Fibroblast of gingiva (primary cell): ENCODE results near the gene PTPRK.
"Not testable (repeated sequence)": the region's sequence is repeated elsewhere in the genome, so short reads cannot be mapped to it uniquely, and the experiment has no call there.

ENCODE experiments used
- DNase-seq: peaks from one replicate; pipeline ENCODE4 v3.0.0-alpha.2; 2011; ENCODE audit warnings: low read depth

Gene PTPRK

DNA sequence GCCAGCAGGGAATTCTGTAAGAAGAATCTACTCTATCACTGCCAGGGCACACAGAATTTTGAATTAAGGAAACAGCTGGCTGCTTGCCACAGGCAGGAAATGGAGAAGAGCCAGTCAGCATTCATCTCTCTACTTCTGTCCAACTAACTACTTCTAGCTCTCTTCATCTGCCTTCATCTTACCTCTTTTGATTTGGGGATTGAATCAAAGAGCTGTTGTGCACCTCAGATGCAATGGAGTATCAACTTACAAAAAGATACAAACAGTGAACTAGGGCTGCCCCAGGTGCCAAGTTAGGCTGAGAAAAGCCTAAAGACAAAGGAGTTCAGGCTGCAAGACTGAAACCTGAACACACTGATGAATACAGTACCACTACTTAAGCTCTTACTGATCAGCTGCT, 82.0 kb downstream of the PTPRK start:
- DNase-seq: peak; percentile 19

DNA sequence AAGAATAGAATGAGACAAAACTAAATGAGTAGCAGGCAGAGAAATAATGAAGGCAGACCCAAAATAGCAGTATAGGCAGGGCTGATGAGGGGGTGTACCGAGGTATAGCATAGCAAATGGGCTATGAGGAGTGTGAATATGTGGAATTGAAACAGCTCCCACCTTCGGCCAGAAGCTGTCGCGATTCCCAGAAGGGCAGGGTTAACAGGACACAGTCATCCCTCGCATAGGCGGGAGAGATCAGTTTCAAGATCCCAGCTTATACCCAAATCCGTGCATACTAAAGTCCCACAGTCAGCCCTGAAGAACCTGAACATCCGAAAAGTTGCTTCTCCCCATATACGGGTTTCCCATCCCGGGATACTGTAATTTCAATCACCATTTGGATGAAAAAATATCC, 82.7 kb downstream of the PTPRK start:
- no peak for DNase-seq

DNA sequence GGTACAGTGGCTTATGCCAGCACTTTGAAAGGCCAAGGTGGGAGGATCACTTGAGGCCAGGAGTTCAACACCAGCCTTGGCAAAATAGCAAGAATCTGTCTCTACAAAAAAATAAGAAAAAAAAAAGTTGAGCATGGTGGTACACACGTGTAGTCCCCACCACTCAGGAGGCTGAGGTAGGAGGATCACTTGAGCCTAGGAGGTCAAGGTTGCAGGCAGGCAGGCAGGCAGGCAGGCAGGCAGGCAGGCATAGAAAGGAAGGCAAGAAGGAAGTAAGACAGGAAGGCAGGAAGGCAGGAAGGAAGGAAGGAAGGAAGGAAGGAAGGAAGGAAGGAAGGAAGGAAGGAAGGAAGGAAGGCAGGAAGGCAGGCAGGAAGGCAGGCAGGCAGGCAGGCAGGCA, 85.6 kb downstream of the PTPRK start:
- DNase-seq: not testable (repeated sequence)

DNA sequence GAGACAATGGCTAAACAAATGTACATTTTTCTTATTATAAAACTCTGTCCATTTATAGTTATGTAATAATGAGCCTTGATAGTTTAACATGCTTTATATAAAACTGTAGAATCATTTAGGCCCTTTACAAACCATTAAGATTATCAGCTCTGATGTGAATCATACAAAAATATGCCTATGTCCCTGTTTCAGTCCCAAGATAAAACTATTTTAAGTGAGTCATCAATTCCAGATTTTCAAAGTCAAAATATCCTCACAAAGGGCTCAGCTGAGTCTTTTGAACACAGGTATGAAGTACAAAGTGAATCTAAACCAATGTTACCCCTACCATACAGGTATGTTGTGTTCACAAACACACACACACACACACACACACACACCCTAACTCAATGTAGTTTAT, 88.0 kb downstream of the PTPRK start:
- peak; percentile 23 for DNase-seq

DNA sequence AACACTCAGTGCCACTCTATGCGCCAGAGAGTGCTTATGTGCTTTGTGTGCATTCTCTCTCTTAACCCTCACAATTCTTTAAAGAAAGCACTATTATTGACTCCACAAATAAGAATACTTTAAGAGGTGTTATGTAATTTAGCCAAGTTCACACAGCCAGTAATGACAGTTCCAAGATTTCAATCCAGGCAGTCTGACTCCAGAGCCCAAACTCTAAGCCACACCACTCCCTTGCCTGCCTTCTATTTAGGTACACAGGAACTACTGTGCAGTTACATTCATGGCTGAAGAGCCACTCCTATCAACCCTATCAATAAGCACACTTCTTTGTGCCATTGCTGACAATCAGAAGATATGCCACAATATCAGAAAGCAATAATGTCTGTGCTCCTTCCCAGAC, 93.3 kb downstream of the PTPRK start:
- DNase-seq: no peak

DNA sequence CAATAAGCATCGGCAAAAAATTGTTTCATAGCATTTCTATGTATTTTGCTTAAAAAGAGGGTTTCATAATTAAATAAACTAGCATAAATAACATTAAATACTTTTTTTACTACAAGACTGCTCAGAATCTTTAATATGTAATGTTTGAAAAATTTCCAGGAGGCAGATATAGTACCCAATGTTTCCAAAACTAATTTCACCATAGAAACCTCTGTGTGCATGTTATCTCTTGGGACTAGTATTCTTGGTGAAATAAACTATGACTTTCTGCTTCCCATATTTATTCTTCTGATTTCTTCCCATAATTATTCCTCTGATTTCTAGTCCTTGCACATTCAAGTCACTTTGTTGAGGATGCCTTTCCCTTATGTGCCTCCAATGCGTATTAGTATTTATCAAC, 94.5 kb downstream of the PTPRK start:
- peak; percentile 20 for DNase-seq

DNA sequence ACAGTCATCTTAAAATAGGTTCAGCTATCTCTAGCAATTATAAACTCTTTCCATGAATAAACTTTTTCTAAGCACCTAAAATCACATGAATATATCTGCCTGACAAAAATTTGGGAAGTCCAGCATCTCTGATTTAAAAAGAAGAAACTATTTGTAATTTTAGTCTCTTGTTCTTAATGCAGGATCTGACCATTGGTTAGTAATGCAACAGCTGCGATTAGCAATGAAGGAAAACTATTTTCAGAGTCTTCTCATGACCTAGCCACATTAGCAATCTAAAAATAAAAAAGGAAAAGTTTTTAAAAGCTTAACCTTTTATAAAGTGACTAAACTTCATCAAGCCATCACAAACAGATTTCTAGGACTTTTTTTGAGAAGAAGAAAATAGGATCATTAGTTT, 97.5 kb downstream of the PTPRK start:
- no peak for DNase-seq

DNA sequence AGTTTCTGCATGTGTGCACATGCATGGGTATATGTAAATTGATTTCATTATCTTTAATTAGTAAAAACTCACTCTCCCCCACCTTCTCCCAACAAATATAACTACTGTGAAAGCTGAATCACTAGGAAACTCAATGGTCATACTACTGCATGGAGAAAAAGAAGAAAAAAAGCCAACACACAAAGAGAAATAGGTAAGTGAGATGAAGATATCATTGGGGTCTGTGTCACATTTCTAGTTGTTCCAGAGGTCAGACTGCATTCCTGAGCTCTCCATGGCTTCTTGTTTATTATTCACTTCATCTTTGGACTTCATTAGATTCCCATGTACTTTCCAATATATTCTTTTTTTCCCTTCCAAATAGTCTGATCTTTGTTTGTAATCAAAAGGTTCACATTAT, 98.2 kb downstream of the PTPRK start:
- DNase-seq: no peak

DNA sequence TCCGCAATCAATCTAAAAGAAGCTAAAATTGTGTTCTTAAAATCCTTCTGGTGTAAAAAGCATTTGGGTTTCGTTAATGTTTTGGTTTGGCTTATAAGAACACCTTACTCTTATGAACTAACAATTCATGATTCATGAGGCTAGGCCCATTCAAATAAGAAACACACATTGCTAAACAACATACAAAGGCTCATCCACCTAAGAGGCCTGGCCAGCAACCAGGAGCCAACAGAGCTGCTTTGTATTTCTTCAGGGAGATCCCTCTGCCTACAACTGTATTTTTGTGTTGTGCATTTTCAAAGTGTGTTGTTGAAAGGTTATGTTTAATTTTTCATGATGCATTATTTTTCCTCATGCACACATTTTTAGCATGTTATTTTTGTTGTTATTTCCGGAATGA, 98.6 kb downstream of the PTPRK start:
- DNase-seq: no peak

DNA sequence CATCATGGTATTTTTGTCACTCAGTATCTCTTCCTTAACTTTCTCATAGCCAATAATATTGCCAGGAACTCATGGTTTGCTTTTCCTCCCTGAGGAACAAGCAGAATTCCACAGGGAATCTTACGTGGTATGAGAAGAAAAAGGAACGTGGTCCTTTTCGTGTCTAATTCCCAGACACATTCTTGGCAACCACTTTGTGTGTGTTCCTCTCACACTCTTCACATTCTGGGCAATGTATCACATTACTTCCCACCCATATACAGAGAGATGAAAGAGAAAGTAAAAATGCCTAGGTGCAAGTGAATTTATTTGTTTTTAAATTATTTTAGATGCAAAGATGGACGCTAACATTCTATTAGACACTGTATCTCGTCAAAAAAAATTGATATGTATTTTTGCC, 102.7 kb downstream of the PTPRK start:
- no peak for DNase-seq

DNA sequence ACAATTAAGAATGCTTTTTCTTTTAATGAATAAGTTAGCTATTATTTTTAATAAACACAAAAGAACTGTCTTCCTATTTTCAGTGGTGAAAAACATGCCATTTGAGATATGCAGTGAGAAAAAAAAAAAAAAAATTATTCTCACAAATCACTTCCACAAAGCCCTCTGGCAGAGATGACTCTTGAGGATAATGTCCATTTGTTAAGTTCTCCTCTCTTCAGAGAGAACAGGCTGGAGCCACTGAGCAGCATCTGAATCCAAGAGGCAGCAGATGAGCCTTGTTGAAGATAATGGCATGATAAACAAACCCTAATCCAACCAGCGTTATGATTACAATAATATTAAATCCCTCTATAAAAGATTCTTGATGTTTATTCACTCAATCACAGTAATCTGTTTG, 105.0 kb downstream of the PTPRK start:
- no peak for DNase-seq

DNA sequence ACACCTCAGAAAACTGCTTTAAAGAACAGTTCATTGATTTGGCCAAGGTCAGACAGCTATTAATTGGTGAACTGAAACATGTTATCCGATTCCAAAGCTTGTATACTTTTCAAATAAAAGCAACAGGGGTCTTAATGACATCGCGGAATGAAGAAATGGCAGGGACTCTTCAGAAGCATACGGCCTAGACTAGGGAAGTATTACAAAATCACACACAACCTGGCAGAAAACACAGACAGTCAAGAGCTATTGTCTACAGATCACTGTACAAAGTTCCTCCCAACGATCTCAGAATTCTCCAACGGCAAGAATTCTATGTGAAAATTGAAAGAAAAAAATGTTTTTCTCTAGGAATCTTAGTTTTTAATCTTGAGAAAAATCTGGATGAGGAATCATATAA, 105.5 kb downstream of the PTPRK start:
- DNase-seq: peak; percentile 16

DNA sequence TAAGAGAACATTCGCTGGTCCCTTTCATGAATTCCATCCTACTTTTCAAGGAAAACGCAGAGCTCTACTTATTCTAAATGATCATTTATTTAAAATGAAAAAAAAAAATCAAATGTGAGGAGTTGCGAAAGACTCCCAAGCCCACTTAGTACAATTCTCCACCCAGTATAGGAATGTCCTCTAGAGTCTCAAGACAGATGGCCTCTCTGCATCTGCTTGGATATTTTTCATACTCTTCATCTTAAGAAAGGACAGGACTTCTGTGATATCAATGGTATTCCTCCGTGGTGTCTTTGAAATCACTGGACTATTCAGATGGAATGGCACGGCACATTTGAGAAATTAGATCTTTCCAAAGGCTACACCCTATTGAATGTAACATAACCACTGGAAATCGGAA, 107.1 kb downstream of the PTPRK start:
- no peak for DNase-seq

DNA sequence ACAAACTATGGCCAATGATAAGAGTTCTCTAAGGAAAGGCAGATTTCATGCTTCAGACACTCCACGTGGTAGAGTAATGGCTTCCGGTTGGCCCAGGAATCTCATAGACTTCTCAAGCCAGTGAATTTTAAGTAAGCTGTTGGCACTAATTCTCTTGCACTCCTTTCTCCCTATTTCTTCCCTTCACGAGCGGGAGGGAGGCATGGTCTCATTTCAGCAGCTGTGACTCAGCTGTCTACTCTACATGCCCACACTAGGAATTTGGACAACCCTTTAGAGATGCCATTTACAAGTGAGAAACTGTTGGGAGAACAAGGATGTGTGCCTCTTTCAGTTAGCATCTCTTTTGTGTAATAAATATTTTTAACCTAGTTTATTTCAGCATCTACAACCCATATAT, 107.7 kb downstream of the PTPRK start:
- no peak for DNase-seq

DNA sequence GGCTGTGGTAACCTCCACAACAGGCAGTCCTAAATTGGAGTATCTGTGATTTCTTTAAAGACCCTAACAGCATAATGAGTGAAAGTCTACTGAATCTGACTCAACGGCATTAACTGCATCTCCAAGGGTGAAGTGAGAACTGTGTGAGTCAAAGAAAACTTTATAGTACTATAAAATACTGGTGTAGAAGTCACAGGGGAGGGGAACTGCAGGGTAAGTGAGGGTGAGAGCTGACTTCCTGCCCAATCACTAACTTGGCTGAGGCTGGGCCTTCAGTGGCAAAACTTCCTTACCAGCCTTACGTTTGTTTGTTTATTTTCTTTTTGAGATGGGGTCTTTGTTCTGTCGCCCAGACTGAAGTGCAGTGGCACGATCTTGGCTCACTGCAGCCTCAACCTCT, 109.8 kb downstream of the PTPRK start:
- DNase-seq: no peak

DNA sequence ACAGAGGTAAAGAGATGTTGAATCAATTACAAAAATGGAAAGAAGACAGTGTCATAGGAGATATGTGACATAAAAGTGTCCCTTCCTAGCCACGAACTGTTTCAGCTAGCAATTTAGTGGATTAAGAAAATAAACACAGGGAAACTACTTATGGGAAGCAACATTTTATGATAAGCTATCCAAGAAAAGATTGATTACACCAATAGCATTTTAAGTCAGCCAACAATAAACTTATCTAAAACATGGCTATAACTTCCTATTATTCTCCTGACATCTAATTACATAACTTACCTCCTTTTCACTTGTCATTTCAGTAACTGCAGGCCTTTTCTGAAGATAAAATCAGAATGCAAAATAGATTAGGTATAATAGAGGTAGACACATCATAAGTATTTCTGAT, 111.4 kb downstream of the PTPRK start:
- no peak for DNase-seq

DNA sequence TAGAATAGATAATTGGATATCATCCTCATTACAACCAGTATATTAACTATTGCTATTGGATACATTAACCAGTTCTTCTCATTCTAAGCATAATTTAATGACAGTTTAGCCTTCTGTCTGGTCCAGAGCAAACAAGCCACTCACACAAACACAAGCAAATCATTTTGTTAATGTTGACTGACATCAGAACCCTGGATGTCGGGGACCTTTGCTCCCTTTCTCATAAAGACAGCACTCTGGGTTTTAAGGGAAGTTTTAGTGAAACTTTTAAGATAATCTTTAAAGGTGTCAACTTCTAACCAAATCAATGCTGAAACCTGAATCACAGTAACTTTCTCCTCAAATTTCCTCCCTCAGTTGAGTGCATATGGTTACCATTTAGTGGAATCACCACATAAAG, 113.9 kb downstream of the PTPRK start:
- DNase-seq: no peak

DNA sequence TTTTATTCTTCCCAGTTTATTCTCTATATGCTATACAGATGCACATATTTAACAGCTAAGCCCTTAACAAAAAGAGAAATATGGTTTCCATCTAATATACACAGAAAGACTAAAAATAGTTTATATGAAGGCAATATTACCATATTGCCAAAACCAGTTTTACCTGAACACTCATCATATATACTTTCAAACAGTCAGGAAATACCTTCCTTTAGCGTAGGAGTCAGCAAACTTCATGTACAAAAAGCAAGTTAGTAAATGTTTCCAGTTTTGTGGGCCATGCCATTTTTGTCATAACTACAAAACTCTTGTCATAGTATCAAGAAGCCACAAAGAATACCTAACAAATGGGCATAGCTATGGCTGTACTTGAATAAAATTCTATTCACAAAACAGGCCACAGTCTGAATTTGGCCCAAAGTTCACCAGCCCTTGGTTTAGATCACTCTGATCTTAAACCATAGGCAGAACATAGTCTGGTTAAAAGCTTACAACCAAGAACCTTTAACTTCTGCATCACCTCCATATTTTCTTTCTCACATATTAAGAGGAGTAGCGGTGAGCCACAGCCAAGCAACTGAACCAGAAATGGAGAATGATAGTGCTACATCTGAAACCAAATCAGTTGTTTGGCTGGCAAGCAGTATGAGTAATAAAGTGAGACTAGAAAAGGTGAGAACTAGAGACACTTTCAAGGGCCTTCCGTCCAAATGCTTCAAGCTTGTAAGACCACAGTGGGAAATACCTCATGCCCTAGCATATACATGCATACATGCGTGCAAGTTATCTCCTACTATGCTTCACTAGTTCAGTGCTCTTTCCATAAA, 116.6 kb downstream of the PTPRK start:
- no peak for DNase-seq

DNA sequence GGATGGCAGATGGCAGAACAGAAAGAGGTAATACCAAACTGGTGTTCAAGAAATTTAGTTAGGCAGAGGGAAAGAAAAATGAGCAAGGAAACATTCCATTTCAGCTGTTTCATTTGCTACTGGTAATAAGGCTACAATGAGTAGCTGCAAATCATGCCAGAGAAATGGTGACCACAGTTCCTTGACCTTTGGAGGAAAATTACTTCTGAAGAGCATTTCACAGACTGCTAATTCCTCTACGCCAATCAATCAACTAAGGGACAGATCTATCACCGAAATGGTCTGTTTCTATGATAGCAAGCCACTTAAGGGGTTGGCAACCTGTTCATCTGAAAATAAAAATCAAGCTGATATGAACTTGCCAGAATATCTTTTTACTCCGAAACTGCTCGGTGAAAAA, 119.5 kb downstream of the PTPRK start:
- no peak for DNase-seq

DNA sequence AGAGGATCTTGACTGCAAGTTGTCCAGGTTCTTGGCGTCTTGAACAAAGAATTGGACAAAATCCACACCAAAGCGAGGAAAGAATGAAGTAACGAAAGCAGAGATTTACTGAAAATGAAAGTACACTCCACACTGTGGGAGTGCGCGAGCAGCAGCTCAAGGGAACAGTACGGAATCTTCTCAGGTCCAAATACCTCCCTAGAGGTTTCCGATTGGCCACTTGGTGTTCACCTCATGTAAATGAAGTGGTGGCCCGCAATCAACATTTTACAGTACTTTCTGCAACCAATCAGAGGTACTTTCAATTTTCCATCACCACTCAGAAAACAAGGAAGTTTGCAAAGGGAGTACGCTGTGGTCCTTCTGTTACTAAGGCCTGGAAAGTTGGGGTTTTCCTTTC, 122.4 kb downstream of the PTPRK start:
- no peak for DNase-seq

DNA sequence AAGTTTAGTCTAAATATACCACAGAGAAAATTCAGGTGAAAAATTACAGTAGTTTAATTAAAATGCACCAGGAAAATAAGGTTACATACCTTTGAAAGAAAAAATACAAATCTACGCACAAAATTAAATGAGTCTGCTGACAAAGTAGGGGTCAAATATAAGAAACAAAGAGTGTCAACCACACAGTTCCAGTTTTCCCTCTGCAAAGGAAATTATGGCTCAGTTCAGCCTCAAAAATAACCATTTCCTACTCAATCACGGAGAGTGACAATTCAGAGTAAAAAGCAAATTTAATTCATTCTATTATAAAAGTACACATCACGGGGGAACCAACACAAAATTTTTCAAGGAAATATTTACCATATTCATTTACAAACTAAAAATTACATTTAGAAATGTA, 124.8 kb downstream of the PTPRK start:
- no peak for DNase-seq

DNA sequence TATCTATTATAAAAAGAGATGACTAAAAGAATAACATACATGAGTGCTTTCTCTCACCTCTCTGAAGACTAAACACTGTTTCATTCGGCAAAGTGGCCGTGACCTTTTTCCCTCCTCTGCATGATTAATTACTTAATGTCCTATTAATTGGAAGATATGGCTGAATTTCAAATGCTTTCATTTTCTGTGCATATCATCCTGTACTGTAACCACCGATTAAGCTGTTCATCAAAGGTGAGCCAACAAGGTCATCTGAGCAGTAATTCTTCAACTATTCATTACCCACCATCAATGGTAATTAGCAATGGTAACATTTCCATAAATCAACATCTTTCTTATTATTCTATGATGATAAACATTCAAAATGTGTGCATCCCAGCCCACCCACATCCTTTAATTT, 125.2 kb downstream of the PTPRK start:
- DNase-seq: no peak

DNA sequence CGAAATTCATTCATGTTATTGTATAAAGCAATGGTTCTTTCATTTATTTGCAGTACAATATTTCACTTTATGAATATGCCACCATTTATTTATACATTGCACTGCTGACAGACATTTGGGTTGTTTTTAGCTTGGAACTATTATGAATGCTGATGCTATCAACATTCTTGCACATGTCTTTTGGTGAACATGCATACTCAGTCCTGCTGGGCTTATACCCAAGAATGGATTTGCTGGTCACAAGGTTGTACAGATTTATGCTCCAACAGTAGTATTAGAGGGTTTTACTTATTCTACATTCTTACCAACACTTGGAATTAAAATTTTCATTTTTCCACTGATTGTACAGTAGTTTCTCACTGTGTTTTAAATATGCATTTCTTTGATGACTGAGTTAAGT, 126.2 kb downstream of the PTPRK start:
- DNase-seq: no peak

DNA sequence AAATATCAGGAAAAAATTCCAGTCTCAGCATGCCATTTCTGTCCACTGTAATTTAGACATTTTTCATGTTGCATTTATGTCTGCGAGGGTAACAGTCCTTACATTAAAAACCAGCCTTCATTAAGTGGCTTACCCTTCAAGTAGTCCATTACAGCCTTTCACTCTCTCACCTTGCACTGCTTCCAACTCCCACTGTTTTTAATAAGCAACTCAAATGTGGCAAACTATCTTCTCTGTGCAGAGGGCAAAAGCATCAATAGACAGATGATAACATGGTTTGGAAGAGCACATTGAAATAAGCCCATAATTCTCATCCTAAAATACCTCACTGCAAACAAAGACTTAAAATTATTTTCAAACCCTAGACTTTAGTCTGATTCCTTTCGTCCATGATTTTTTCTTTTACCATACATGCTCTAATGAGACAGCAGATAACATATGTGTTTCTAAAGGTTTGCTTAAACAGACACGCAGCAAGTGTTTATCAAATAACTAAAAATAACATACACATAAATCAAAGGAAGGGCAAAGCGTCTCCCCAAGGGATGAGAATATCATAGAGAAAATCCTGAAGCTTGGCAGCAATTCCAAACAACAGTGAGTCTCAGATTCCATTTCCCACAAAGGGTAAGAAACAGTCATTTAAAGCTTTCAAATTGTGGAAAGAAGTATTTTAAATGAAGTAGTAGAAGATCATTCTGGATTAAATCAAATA, 130.4 kb downstream of the PTPRK start:
- DNase-seq: no peak
